IMR-90 (cell line): ENCODE results near the gene SIK3. TPM values are rescaled to one million over a fixed set of nuclear protein-coding genes. Genes with fewer than 3 reads are reported as not detected.
A peak's percentile ranks its signal among the peaks of the same experiment; 100 is the strongest.

Experiments
- ATAC-seq: fragments of 200-7000 bp; cut with Tn5 transposase; 2 replicates; pipeline ENCODE4 v1.9.1; 2020; ENCODE audit warnings: low read depth, mild to moderate bottlenecking, moderate library complexity
- BruUV-seq: library from RNA; stranded (reverse); fragments of 400-500 nt; replicated peaks from 2 replicates; lab custom pipeline; 2021; lab: Mats Ljungman, UMichigan
- CTCF ChIA-PET: fragments of 300-600 bp; formaldehyde crosslinking; extraction: SDS; loops from one replicate; lab custom pipeline; 2021; ENCODE audit warnings: antibody characterized with exemption; lab: Yijun Ruan, JAX
- POLR2A ChIA-PET: fragments of 300-600 bp; sonication (Branson Sonifier 250); formaldehyde crosslinking; loops from one replicate; lab custom pipeline; 2022; ENCODE audit warnings: antibody characterized with exemption; ENCODE audit not compliant: unreplicated experiment; lab: Charles Lee
- DNase-seq: peaks from one replicate; pipeline ENCODE4 v3.0.0; 2013
- H2AFZ ChIP-seq: replicated peaks from 2 replicates; pipeline ENCODE3; 2013; ENCODE audit warnings: low read length, mild to moderate bottlenecking; ENCODE audit not compliant: poor library complexity
- H2AK5ac ChIP-seq: 2 replicates; pipeline ENCODE4 v1.6.1; 2013; ENCODE audit warnings: low read depth, low read length, inconsistent platforms
- H2AK9ac ChIP-seq: replicated peaks from 2 replicates; pipeline ENCODE3; 2013; ENCODE audit warnings: mild to moderate bottlenecking, low read depth, low read length, moderate library complexity; ENCODE audit not compliant: poor library complexity
- H2BK120ac ChIP-seq: 2 replicates; pipeline ENCODE4 v1.6.1; 2013; ENCODE audit warnings: low read depth, low read length, inconsistent platforms
- H2BK15ac ChIP-seq: 3 replicates; pipeline ENCODE4 v1.6.1; 2013; ENCODE audit warnings: low read depth, low read length, inconsistent platforms
- H2BK20ac ChIP-seq: 2 replicates; pipeline ENCODE4 v1.6.1; 2013; ENCODE audit warnings: low read depth, mild to moderate bottlenecking, inconsistent platforms, low read length, moderate library complexity
- H2BK5ac ChIP-seq: 2 replicates; pipeline ENCODE4 v1.6.1; 2013; ENCODE audit warnings: mild to moderate bottlenecking, low read depth, low read length, inconsistent platforms; ENCODE audit not compliant: poor library complexity, severe bottlenecking
- H3K14ac ChIP-seq: replicated peaks from 2 replicates; pipeline ENCODE4 v1.6.1; 2013; ENCODE audit warnings: low read depth, low read length, inconsistent platforms
- H3K18ac ChIP-seq: 2 replicates; pipeline ENCODE4 v1.6.1; 2013; ENCODE audit warnings: low read depth, low read length, control low read depth
- H3K23ac ChIP-seq: 2 replicates; pipeline ENCODE4 v1.6.1; 2013; ENCODE audit warnings: low read depth, low read length, inconsistent platforms
- H3K27ac ChIP-seq: 2 replicates; pipeline ENCODE4 v1.5.1; 2013; ENCODE audit warnings: mild to moderate bottlenecking, control low read depth, low read length; ENCODE audit not compliant: insufficient read depth
- H3K27me3 ChIP-seq: 2 replicates; pipeline ENCODE4 v1.6.1; 2013; ENCODE audit warnings: low read length; ENCODE audit not compliant: control insufficient read depth, insufficient read depth
- H3K36me3 ChIP-seq: 2 replicates; pipeline ENCODE4 v1.6.1; 2013; ENCODE audit warnings: low read length, mixed read lengths; ENCODE audit not compliant: control insufficient read depth, insufficient read depth
- H3K4ac ChIP-seq: 2 replicates; pipeline ENCODE4 v1.6.1; 2013; ENCODE audit warnings: low read depth, low read length, inconsistent platforms
- H3K4me1 ChIP-seq: 2 replicates; pipeline ENCODE4 v1.6.1; 2013; ENCODE audit warnings: low read length, mixed read lengths; ENCODE audit not compliant: control insufficient read depth, insufficient read depth
- H3K4me2 ChIP-seq: 2 replicates; pipeline ENCODE4 v1.6.1; 2013; ENCODE audit warnings: low read depth, mild to moderate bottlenecking, control low read depth, low read length, moderate library complexity
- H3K4me3 ChIP-seq: 2 replicates; pipeline ENCODE4 v1.5.1; 2013; ENCODE audit warnings: low read depth, mild to moderate bottlenecking, control low read depth, low read length, moderate library complexity; ENCODE audit not compliant: insufficient read depth
- H3K56ac ChIP-seq: 2 replicates; pipeline ENCODE4 v1.6.1; 2013; ENCODE audit warnings: low read length, inconsistent platforms; ENCODE audit not compliant: insufficient read depth; ENCODE audit errors: extremely low read depth
- H3K79me1 ChIP-seq, 2 experiments: 2 replicates each; pipeline ENCODE4 v1.6.1; 2013; ENCODE audit warnings: low read length in 2 of 2, inconsistent platforms in 1 of 2, low read depth in 1 of 2
- H3K9ac ChIP-seq: 2 replicates; pipeline ENCODE4 v1.6.1; 2013; ENCODE audit warnings: low read depth, low read length, control low read depth
- H3K9me1 ChIP-seq: 2 replicates; pipeline ENCODE4 v1.6.1; 2013; ENCODE audit warnings: low read length, inconsistent platforms; ENCODE audit not compliant: insufficient read depth
- H3K9me3 ChIP-seq: 2 replicates; pipeline ENCODE4 v1.6.1; 2013; ENCODE audit warnings: low read length; ENCODE audit not compliant: control insufficient read depth, insufficient read depth
- H4K20me1 ChIP-seq: 2 replicates; pipeline ENCODE4 v1.6.1; 2013; ENCODE audit warnings: low read length, inconsistent platforms; ENCODE audit not compliant: insufficient read depth
- H4K5ac ChIP-seq: 2 replicates; pipeline ENCODE4 v1.6.1; 2013; ENCODE audit warnings: mild to moderate bottlenecking, low read depth, low read length, control low read depth
- H4K8ac ChIP-seq, 2 experiments: 2 replicates each; pipeline ENCODE4 v1.6.1; 2013; ENCODE audit warnings: low read depth in 2 of 2, low read length in 2 of 2, control low read depth in 1 of 2, inconsistent platforms in 1 of 2
- H4K91ac ChIP-seq: 2 replicates; pipeline ENCODE4 v1.6.1; 2013; ENCODE audit warnings: low read depth, low read length, inconsistent platforms; ENCODE audit not compliant: insufficient read depth
- CEBPB ChIP-seq: IDR thresholded peaks from 2 replicates; pipeline ENCODE4 v1.6.1; 2012; ENCODE audit warnings: low read depth, low read length, improper control_type of control experiment
- RCOR1 ChIP-seq: IDR thresholded peaks from 2 replicates; pipeline ENCODE4 v1.6.1; 2012; ENCODE audit warnings: mild to moderate bottlenecking, low read length, improper control_type of control experiment; ENCODE audit not compliant: insufficient replicate concordance
- WGBS, 2 experiments: methylation state at CpG; one replicate each; pipeline versions ENCODE4 v1.1.5 to v1.1.7; 2013; ENCODE audit warnings: missing lambda C conversion rate in 2 of 2; ENCODE audit not compliant: insufficient read length in 1 of 2; ENCODE audit errors: extremely low coverage in 2 of 2; 5-methylcytosine and 5-hydroxymethylcytosine counted together
- dilution Hi-C: fragments of 300-500 bp; cut with HindIII; formaldehyde crosslinking; loops from one replicate; pipeline ENCODE4 v1.14.3; 2018; ENCODE audit warnings: low sequenced_read_pairs; ENCODE audit not compliant: unreplicated experiment
- in situ Hi-C: fragments of 300-500 bp; cut with MboI; formaldehyde crosslinking; loops from 3 replicates; pipeline ENCODE4 v1.14.3; 2019; ENCODE audit warnings: low sequenced_read_pairs, inconsistent platforms, mixed read lengths
- intact Hi-C: fragments of 100-400 bp; cut with micrococcal nuclease; formaldehyde crosslinking; loops from 2 replicates; pipeline ENCODE4 v1.10.0; 2022
- polyA plus RNA-seq, 3 experiments: library from polyadenylated mRNA; depleted of rRNA; stranded (reverse); fragments of >200 nt; gene quantifications; 2 replicates each; pipeline ENCODE4 v1.2.3, GENCODE V29; 2012; ENCODE audit warnings: low replicate concordance in 1 of 3
- total RNA-seq: library from RNA; depleted of rRNA; stranded (reverse); fragments of >200 nt; gene quantifications from 2 replicates; pipeline ENCODE4 v1.2.3, GENCODE V29; 2012

SIK3 gene
- total and polyA plus RNA-seq, 2 of the 4 experiments (the other 2 are of a cell fraction), result 8.2 to 9.1 TPM

DNA sequence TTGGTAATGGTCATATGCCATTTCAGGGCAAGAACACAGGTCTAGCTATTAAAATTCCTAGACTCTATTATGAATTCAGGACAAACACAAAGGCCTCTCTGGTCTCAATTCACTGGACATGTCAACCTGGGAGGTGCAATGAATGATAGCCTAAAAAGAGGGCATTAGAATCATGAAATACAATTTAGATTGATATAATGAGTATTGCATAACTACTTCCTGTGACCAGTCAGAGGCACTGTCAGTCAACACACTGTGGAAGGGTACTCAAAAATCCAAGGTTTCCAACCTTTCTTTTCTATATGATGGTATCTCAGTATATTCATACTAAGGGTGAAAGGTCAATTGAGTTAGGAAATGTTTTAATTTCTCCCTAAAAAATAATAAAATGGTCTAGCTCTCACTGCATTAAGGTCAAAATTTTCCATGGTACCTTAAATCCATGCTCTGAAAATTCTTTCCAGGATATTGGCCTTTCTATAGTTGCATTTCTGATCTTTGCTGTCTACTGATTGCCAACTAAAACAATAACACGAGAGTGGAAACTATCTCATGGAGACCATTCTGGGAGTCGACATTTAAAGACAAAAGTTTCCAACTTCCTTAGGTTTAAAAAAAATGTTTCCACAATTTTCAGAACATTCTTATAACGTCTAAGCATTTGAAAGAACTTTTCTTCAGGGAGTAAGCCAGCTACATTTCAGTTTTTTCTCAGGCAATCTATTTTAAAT is 179.1 kb downstream of the SIK3 start:
- Histone ChIP-seq H3K56ac (no peak overlapping the region), H3K4me2 (no peak overlapping the region), H3K36me3 (peaks cover 5% of the 10 kb centered on the region), H3K9ac (no peak overlapping the region), H3K4ac (no peak overlapping the region), H2AK9ac (no peak overlapping the region), H3K9me1 (no peaks in the 10 kb centered on the region), H3K9me3 (no peaks in the 10 kb centered on the region), H3K4me1 (no peaks in the 10 kb centered on the region), H3K27ac (no peak overlapping the region), H4K91ac (no peak overlapping the region), H3K79me1 (no peaks in the 10 kb centered on the region; a peak in 1 of 4 replicates), H2BK15ac (no peak overlapping the region), H2BK20ac (no peak overlapping the region), H2AFZ (no peak overlapping the region), H4K8ac (no peak overlapping the region), H3K14ac (no peak overlapping the region), H4K20me1 (no peaks in the 10 kb centered on the region), H2AK5ac (no peak overlapping the region), H2BK5ac (no peak overlapping the region), H2BK120ac (no peak overlapping the region), H3K4me3 (no peak overlapping the region), H4K5ac (no peak overlapping the region), H3K27me3 (no peaks in the 10 kb centered on the region), H3K18ac (no peak overlapping the region), H3K23ac (no peak overlapping the region)
- no peak for DNase-seq
- no peak for ATAC-seq
- ChIA-PET CTCF (interaction anchor here (0.7 kb wide), 1 partner anchor 128 kb away, joined by 3 read pairs; no protein-coding TSS in a partner anchor), POLR2A (no interaction called here)
- intact Hi-C loops (no loop called here), dilution Hi-C loops (no loop called here), in situ Hi-C loops (no loop called here)
- TF ChIP-seq CEBPB (peak; percentile 64), RCOR1 (no peak)
- WGBS, 2 experiments, result 100% methylated on average over 1 of the region's 3 CpGs; no CpG with 5 or more reads in 1 of the 2 experiments
- no TSS peak for BruUV-seq
